OCI-M2 (cell line): ENCODE data around the gene RAB6B.

ENCODE experiments used
- DNase-seq: peaks from one replicate; lab custom pipeline; 2025; ENCODE audit not compliant: unreplicated experiment; lab: John Stamatoyannopoulos, UW

RAB6B gene

DNA sequence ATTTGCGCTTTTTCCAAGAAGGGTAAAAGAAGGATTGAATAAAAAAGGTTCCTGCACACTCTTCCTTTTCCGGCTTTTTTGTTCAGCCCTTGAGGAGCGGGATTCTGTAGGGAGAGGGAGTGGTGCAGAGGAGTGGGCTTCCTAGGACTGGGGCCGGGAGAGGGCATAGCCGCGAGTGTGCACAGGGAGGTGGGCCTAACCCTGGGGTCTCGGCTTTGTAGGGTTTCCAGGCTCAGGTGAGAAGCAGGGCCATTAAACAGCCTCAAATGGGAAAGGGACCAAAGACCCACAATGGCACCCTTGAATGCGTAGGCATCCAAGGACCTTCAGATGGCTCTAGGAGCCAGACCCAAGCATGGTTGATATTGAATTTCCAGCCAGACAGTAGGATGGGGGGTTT is 35.4 kb upstream of the RAB6B start:
- DNase-seq = no peak

DNA sequence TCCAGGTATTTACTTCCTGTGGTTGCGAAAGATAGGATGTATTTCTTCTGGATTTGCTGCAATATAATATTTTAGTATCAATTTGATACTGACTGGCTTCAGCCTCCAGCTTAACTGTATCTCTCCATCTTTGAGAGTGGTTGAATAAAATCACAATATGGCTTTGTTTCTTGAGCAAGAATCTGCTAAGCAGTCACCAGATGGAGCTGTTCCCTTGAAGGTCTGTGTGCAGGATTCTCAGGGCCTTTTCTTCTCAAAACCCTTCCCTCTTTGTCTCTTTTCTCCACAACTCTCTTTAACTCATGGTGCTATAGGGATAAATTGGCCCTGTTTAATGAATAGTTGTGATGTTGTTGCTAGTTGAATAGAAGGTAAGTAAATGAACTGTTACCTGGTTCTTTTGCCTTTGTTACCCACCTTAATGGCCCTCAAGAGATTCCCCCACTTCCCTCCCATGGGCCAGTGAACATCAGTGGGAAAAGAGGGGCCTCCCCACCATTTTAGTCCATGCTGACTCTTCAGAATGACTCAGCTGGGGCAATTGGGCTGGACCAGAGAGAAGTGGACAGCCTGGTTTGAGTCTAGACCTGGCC is 34.8 kb upstream of the RAB6B start:
- no peak for DNase-seq

DNA sequence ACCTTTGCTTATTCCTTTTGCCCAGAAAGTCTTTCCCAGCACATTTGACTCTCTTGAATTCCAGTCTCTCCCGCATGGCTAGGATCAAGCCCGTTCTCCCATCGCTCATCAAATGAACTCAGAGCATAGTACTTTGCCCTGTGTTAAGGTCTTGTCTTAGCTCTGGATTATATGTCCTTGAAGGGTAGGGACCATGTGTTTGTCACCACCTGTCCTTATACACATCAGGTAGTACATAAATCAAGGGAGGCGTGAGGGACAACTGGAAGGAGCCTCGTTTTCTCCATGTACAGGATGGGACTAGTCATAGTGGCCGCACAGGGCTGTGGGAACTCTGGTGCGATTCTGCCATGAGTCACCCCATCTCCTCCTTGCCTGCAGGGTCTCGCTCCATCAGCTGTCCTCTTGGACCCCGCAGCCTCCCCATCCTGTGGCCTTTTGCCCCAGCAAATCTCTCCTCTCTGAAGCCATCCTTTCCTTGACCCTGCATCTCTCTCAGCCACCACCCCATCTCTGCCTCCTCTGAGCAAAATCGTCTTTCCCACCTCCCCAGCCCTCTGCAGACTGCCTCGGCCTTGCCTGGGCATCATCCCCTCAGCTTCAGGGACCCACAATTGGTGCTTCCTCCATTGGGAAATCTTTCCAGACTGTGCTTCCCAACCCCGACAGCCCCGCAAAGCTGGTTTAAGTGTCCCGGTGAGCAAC is 33.4 kb upstream of the RAB6B start:
- DNase-seq = no peak

DNA sequence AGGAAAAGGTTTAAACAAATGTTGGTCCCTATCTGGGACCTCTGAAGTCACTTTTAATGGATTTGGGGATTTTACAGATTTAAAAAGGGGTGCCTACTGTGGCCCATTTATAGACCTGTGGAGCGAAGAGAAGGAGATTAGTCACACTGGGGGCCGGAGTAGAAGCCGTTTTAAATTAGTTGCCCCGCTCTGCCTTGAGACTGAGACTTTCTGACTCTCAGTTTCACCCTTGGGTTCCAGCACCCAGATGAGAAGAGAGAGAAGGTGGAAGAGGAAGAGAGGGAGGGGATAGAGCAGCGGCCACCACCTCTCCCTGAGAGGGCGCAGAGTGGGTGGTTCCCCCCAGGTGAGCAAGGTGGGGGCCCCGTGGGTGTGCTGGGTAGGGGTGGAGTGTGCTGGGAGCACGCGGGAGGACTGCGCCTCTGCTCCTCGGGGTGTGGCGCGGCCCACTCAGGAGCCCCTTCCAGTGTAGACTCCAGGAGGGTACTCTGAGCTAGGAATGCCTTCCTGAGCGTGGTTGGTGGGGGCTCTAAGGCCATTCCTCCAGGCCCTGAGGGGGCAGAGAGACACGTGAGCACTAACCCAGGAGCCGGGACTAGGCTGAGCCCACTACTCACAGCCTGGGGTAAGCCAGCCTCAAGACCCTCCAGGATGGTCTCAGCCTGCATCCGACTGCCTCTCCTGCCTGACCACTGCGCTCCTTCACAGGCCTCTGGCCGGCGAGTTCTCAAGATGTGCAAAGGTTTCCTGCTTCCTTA is 32.6 kb upstream of the RAB6B start:
- DNase-seq = no peak

DNA sequence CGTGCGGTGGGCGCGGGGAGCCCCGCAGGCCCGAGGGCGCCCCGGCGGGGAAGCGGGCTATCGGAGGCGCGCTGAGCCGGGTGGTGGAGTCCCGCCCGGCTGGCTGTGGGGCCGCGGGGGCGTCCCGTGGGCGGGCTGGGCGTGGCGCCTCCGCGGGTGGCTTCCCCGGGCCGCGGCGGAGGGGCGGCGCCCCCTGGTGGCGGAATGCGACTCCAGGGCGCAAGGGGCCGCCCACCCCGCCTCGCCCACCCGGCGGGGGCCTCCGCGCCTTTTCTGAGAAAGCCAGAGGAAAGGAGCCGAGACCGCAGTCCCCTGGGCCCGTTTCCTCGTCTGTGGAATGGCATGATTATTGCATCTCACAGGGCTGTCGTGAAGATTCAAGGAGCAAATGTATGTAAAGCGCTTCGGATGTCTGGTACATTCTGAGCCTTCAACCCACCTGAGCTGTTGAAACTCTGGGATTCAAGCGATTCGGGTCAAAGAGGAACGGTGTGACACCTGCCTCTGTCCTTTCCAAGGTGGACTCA is 31.9 kb upstream of the RAB6B start:
- DNase-seq = no peak

DNA sequence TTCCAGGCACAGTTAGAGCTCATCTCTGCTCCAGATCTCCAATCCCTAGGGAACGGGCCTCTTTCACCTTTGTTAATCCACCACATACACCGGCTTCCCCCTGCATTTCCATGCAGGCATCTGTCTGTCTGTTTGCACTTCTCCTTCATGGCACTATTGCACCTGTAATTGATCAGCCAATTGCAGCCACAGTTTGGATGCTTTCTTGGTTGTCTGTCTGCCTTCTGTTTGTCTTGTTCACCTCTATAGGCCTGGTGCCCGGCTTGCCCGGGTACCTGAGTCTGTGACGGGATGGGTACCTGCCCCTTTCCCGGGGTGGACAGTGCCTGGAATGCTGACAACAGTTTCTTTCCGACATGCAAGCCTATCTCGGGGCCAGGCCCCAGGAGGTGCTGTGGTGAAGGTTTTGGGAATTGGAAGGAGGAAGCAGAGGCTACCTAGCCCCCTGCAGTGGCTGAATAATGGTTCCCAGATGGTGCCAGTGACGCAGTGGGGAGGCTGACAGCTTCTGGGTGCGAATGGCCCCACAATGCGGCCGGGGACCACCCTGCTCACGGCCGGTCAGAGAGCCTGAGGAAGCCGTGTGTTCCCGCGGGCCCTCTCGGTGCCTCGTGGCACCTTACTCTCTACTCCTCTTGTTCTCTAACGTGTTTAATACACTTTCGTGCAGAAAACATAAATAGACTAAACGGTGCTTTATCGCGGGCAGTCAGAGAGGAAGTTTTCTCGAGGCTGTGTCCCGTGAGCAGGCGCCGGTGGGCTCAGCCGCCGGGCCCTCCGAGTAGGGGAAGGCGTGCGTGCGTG is 31.3 kb upstream of the RAB6B start:
- no peak for DNase-seq

DNA sequence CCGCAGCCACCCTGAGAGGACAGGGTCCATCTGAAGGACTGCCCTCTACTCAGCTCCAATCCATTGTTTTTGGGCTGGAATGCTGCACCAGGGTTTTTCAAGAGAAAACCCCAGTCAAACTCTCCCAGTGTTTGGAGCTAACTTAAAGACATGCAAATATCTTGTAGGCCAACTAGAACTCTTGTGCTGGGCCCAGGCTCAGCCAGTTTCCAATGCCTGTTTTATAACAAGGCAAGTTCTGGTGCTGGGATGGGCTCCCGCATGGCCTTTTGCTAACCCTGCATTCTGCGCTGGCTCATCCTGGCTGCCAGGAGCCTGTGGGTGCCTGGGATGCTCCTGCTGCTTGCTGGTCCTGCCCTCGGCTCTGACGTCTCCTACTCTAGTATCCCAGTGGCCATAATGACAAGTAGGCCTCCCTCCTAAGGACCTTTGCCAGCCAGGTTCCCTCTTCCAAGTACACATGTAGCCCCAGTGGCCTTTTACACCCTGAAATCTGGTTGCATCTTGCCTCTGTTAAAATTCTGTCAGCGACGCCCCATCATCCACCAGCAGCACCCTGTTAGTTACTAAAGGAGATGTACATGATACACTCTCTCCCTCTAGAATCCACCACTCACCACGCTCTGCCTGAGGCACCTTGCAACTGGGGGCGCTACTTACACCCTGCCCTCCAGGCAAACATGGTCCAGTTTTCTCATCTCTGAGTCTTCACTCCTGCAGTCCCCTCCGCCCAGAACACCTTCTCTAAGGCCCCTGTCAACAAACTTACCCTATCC is 30.5 kb upstream of the RAB6B start:
- no peak for DNase-seq

DNA sequence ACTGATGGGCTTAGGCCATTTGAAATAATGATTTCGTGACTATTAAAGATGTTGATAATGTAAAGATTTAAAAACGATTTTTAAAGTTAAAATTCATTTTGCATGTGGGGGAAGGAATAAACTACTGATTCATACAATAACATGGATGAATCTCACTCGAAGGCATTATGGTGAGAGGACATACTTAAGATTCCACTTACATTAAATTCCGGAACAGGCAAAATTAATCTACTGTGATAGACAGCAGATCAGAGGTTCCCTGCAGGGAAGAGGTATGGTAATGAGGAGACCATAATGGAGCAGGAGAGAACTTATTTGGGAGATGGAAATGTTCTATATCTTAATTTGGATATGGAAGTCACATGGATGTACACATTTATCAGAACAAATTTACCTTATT is 28.4 kb upstream of the RAB6B start:
- no peak for DNase-seq

DNA sequence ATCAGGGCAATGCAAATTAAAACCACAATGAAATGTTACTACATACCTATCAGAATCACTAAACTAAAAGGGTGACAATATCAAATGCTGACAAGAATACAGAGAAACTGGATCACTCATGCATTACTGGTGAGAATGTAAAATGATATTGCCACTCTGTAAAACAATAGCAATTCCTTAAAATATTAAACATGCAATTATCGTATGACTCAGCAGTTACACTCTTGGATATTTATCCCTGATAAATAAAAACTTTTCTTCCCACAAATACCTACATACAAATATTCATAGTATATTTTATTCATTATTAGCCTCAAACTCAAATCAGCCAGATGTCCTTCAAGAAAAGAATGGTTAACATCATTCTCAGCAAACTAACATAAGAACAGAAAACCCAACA is 25.9 kb upstream of the RAB6B start:
- DNase-seq = no peak

DNA sequence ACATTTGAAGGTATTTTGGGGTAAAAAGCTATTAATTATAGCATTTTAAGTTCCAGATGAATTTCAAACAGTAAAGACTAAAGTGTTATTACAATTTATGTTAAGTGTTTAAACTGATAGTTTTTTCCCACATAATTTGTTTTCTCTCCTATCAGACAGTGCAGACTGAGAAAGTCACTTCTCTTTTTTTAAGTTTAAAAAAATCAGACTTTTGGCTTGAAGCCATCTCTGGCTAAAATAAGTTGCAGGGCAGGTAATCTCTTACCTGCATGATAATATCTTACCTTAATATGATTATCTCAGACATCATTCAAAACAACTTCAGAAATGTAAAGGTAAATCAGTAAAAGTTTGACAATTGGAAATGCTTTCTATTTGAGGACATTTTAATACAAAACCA is 21.5 kb upstream of the RAB6B start:
- DNase-seq = no peak

DNA sequence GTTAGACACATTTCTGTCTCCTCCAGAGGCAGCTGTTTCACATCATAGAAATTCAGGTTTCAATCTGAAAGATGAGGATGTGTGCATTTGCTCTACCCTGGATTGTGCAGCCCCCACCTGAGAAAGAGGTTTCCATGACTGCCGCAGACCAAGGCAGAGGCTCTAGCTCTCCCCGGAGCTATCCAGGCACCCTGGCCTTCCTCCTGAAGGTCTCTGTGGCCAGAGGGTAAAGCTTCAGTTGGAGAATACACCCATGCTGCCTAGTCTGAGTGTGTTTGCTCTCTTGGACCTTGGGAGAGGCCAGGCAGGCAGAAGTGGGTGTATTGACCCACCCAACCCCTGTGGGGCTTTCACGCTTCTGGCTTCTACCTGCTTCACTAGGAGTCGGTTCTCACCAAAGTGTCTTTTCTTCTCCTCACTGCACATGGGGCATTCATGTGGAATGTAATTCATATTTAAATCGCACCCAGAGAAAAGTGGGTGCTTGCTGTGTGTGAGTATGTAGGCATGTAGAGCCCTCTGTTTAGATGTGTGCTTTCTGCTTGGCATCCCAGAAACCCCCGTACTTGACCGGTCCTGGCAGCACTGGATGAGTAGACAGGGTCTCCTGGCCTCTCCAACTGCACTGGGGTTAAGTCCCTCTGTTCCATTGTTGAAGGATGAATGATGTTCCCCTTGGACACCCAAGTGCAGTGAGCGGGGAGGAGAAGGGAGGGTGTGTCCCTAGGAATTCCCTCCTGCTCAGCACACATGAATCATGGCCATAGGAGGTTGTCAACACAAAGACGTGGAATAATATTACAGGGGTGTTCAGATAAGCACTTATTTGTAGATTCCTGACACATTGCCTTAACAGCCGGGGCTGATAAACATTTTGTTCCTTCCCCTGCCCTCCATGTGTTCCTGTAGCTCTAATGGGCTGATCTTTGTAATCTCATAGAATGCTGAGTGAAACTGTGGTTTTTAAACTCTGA is 20.3 kb upstream of the RAB6B start:
- no peak for DNase-seq

DNA sequence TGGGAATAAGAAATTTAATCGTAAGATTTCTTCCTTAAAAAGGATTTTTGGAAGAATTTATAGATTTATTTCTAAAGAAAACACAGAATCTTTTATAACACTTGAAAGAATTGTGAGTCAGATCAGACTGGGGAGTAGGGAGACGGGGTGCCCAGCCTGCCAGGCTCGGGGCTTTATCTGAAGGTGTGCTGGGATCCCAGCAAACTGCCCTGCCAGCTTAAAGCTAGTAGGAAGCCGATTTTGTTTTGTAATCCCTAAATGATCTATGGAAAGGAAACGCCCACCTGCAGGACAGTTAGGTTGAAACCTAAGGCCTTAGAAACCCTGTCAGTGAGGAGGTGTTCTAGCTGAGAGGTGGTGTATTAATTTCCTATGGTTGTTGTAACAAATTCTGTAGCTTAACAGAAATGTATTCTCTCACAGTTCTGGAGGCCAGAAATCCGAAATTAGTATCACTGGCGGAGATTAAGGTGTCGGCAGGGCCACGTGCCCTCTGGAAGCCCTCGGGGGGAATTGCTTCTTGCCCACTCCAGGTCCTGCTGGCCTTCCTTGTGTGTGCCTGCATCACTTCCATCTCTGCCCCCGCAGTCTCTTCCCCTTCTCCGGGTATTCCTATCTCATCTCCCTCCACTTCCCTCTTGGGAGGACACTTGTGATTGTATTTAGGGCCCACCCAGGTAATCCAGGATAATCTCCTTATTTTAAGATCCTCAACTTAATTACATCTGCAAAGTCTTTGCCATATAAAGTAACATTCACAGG is 19.3 kb upstream of the RAB6B start:
- DNase-seq = no peak

DNA sequence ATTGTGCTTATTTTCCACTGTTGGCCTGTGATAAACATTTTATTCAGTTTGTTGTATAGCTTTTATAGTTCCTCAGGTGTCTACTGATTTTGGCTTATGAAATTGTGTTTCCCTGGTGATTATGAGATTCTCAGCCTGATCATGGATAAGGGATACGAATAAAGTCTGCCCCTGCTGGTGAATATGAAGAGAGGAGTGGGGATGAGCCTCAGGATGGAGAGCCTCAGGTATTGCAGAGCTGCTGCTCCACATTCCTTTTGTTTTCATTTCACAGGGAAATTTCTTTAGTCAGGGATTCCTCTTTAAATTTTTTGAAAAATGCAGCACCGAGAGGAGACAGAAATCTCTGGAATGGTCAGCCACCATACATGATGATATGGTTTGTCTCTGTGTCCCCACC is 14.7 kb upstream of the RAB6B start:
- DNase-seq = no peak

DNA sequence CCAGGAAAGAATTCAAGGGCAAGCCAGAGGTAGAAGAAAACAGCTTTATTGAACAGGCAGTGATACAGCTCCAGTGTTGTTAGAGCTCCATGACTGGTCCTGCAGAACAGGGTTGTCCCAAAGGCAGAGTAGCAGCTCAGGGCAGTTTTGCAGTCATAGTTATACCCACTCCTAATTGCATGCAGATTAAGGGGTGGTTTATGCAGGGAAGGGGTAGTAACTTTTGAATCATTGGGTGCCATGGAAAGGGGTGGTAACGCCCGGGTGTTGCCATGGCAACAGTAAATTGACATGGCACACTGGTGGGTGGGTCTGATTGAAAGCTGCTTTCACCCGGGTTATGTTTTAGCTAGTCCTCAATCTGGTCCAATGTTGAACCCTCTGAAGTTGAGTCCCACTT is 9.7 kb upstream of the RAB6B start:
- no peak for DNase-seq

DNA sequence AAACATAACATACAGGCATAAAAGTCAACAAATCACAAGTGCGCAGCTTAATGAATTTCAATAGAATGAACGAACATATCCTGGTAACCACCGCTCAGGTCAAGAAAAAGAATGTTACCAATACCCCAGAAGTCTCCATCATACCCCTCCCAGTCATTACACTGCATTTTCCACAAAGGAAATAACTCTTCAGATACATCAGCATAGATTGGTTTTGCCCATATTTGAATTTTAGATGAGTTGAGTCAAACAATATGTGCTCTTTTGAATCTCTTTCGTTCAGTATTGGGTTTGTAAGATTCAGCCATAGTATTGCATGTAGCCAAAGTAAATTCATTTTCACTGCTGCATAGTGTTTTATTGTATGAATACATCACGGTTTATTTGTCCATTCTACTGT is 6.2 kb upstream of the RAB6B start:
- no peak for DNase-seq

DNA sequence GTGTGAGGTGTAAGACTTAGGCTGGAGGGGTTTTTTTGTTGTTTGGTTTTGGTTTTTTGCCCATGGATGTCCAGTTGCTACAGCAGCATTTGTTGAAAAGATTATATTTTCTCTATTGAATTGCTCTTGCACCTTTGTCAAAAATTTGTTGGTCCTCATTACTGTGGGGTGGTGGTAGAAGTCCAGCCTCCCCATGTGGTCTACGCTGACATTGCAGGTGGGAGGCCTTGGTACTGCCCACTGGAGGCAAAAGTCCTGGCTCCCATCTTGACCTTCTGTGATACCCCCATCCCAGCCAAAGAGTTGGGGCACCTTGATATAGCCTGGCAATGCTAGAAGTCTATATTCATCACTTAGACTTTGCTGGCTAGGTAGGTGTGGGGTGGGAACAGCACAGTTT is 5.4 kb upstream of the RAB6B start:
- no peak for DNase-seq

DNA sequence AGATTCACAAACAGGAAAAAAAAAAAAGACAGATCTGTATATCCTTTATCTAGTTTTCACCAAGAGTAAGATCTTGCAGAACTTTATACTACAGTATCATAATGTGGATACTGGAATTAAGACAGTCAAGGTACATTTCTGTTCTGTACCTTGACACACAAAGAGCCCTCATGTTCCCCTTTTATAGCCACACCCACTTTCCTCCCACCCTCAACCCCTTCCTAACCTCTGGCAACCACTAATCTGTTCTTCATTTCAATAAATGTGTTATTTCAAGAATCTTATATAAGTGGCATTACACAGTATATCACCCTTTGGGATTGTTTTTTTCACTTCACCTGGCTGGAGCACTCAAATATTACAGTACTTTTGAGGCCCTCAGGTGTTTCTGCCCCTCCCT is 3.6 kb upstream of the RAB6B start:
- no peak for DNase-seq

DNA sequence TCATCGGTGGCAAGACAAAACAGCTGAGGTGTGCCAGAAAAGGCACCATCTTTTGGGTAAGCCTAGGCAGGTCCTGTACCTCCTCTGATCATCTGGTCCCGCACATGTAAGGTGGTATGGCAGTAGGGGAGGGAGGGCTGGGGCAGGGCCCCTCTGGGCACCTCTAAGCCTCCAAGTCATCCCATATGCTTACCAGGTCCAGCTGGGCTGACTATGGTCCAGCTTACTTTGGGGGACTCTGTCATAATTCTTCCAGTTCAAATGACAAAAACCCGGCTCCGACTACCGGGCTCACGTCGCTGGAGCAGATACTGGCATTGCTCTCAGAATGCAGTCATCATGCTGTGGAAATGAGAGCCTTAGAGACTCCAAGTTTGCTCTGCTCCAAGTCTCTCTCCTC is 1.9 kb upstream of the RAB6B start:
- DNase-seq = no peak
